Astrocyte (in vitro differentiated cells and primary cell): Measurements from ENCODE around the gene TRIM67. TPM values are rescaled to one million over a fixed set of nuclear protein-coding genes. Genes with fewer than 3 reads are reported as not detected.

ENCODE experiments used
- DNase-seq: peaks from one replicate; pipeline ENCODE4 v3.0.0-alpha.2; 2010; ENCODE audit warnings: low read depth
- FAIRE-seq: peaks from 2 replicates; lab custom pipeline; 2011; peaks lifted over from hg19 to GRCh38; lab: Jason Lieb, UNC
- H2AFZ ChIP-seq: 2 replicates; pipeline ENCODE4 v1.6.0; 2012; ENCODE audit warnings: low read depth, low read length, inconsistent platforms
- H3K27ac ChIP-seq: 2 replicates; pipeline ENCODE4 v1.5.1; 2011; ENCODE audit warnings: low read depth, low read length, inconsistent platforms
- H3K27me3 ChIP-seq: 2 replicates; pipeline ENCODE4 v1.6.0; 2011; ENCODE audit warnings: low read length, inconsistent platforms; ENCODE audit not compliant: insufficient read depth
- H3K36me3 ChIP-seq: 2 replicates; pipeline ENCODE4 v1.5.1; 2011; ENCODE audit warnings: low read length, inconsistent platforms; ENCODE audit not compliant: insufficient read depth
- H3K4me1 ChIP-seq: 2 replicates; pipeline ENCODE4 v1.5.1; 2011; ENCODE audit warnings: low read length, inconsistent platforms; ENCODE audit not compliant: insufficient read depth
- H3K4me2 ChIP-seq: 2 replicates; pipeline ENCODE4 v1.6.0; 2012; ENCODE audit warnings: low read length, inconsistent platforms
- H3K4me3 ChIP-seq: 2 replicates; pipeline ENCODE4 v1.5.1; 2011; ENCODE audit warnings: low read depth, mild to moderate bottlenecking, low read length, inconsistent platforms; ENCODE audit not compliant: insufficient read depth
- H3K79me2 ChIP-seq: 2 replicates; pipeline ENCODE4 v1.6.0; 2012; ENCODE audit warnings: mild to moderate bottlenecking, low read length, inconsistent platforms; ENCODE audit not compliant: insufficient read depth
- H3K9ac ChIP-seq: 2 replicates; pipeline ENCODE4 v1.6.0; 2012; ENCODE audit warnings: mild to moderate bottlenecking, low read length, inconsistent platforms
- H3K9me3 ChIP-seq: 2 replicates; pipeline ENCODE4 v1.5.1; 2012; ENCODE audit warnings: low read depth, mild to moderate bottlenecking, low read length, inconsistent platforms; ENCODE audit not compliant: insufficient read depth
- H4K20me1 ChIP-seq: 2 replicates; pipeline ENCODE4 v1.6.0; 2012; ENCODE audit warnings: low read length, inconsistent platforms; ENCODE audit not compliant: insufficient read depth
- H3K27ac Mint-ChIP-seq: one replicate; pipeline ENCODE4 v1.8.0; 2021; ENCODE audit warnings: mild to moderate bottlenecking, mixed read lengths; ENCODE audit not compliant: unreplicated experiment
- H3K27me3 Mint-ChIP-seq: one replicate; pipeline ENCODE4 v1.8.0; 2021; ENCODE audit warnings: low read depth, mixed read lengths; ENCODE audit not compliant: unreplicated experiment
- H3K36me3 Mint-ChIP-seq: one replicate; pipeline ENCODE4 v1.8.0; 2021; ENCODE audit warnings: low read depth, mixed read lengths; ENCODE audit not compliant: unreplicated experiment
- H3K4me1 Mint-ChIP-seq: one replicate; pipeline ENCODE4 v1.8.0; 2021; ENCODE audit warnings: low read depth, mixed read lengths; ENCODE audit not compliant: unreplicated experiment
- H3K4me3 Mint-ChIP-seq: one replicate; pipeline ENCODE4 v1.8.0; 2021; ENCODE audit warnings: mild to moderate bottlenecking, moderate library complexity, mixed read lengths; ENCODE audit not compliant: unreplicated experiment
- H3K9me3 Mint-ChIP-seq: one replicate; pipeline ENCODE4 v1.8.0; 2021; ENCODE audit warnings: mild to moderate bottlenecking, mixed read lengths; ENCODE audit not compliant: unreplicated experiment
- CTCF ChIP-seq: IDR thresholded peaks from 2 replicates; pipeline ENCODE4 v1.5.1; 2011; ENCODE audit warnings: low read depth, mild to moderate bottlenecking, inconsistent platforms, low read length, moderate library complexity; ENCODE audit not compliant: insufficient read depth
- EZH2 ChIP-seq: IDR thresholded peaks from 2 replicates; pipeline ENCODE4 v1.6.1; 2012; ENCODE audit warnings: mild to moderate bottlenecking, low read length, inconsistent platforms; ENCODE audit not compliant: insufficient read depth
- total RNA-seq: library from RNA; stranded (reverse); gene quantifications from 2 replicates; pipeline ENCODE4 v1.2.1, GENCODE V29; 2021

Gene TRIM67
- total RNA-seq, 1 donor from 2014 or later: 0.89 TPM

GRCh38 chr1:231188768-231189167 lies 26.9 kb downstream of the TRIM67 start:
- H2AFZ ChIP-seq: no peak overlapping the region
- Mint-ChIP-seq H3K9me3 (peaks cover 20% of the 10 kb centered on the region), H3K36me3 (peaks cover 12% of the 10 kb centered on the region), H3K4me3 (no peak overlapping the region), H3K4me1 (no peaks in the 10 kb centered on the region), H3K27me3 (peaks cover 50% of the 10 kb centered on the region), H3K27ac (no peak overlapping the region)
- H3K4me3 ChIP-seq: no peak overlapping the region
- peaks cover 15% of the 10 kb centered on the region for H3K27me3 ChIP-seq
- peaks cover 9% of the 10 kb centered on the region for H3K9me3 ChIP-seq
- no peaks in the 10 kb centered on the region for H4K20me1 ChIP-seq
- no peaks in the 10 kb centered on the region for H3K4me1 ChIP-seq
- no peaks in the 10 kb centered on the region for H3K79me2 ChIP-seq
- no peak overlapping the region for H3K4me2 ChIP-seq
- H3K36me3 ChIP-seq: no peaks in the 10 kb centered on the region
- H3K27ac ChIP-seq: no peak overlapping the region
- no peak overlapping the region for H3K9ac ChIP-seq
- FAIRE-seq (no peak), DNase-seq (no peak)
- TF ChIP-seq CTCF: no peak
- TF ChIP-seq EZH2: no peak

GRCh38 chr1:231189683-231190270 lies 27.9 kb downstream of the TRIM67 start:
- Mint-ChIP-seq H3K4me3 (no peak overlapping the region), H3K9me3 (peaks cover 18% of the 10 kb centered on the region), H3K36me3 (peaks cover 14% of the 10 kb centered on the region), H3K4me1 (no peaks in the 10 kb centered on the region), H3K27ac (no peak overlapping the region), H3K27me3 (peaks cover 45% of the 10 kb centered on the region)
- no peaks in the 10 kb centered on the region for H3K36me3 ChIP-seq
- H3K4me1 ChIP-seq: peaks cover under 1% of the 10 kb centered on the region
- H3K4me3 ChIP-seq: no peak overlapping the region
- DNase-seq: no peak
- TF ChIP-seq CTCF (no peak), EZH2 (no peak)
- peaks cover 9% of the 10 kb centered on the region for H3K9me3 ChIP-seq
- H3K27ac ChIP-seq: no peak overlapping the region
- H3K9ac ChIP-seq: no peak overlapping the region
- no peak overlapping the region for H2AFZ ChIP-seq
- no peaks in the 10 kb centered on the region for H3K79me2 ChIP-seq
- FAIRE-seq: no peak
- no peak overlapping the region for H3K4me2 ChIP-seq
- peaks cover 9% of the 10 kb centered on the region for H3K27me3 ChIP-seq
- H4K20me1 ChIP-seq: no peaks in the 10 kb centered on the region

- Mint-ChIP-seq H3K9me3 (peaks cover 18% of the 10 kb centered on the region), H3K27me3 (peaks cover 41% of the 10 kb centered on the region), H3K36me3 (peaks cover 14% of the 10 kb centered on the region), H3K27ac (no peak overlapping the region), H3K4me3 (no peak overlapping the region), H3K4me1 (no peaks in the 10 kb centered on the region)
- no peaks in the 10 kb centered on the region for H3K36me3 ChIP-seq
- H3K4me1 ChIP-seq: peaks cover 4% of the 10 kb centered on the region
- TF ChIP-seq CTCF (no peak), EZH2 (no peak)
- no peak overlapping the region for H3K4me3 ChIP-seq
- FAIRE-seq: no peak
- H2AFZ ChIP-seq: no peak overlapping the region
- no peak overlapping the region for H3K27ac ChIP-seq
- peaks cover 9% of the 10 kb centered on the region for H3K9me3 ChIP-seq
- no peak for DNase-seq
- no peak overlapping the region for H3K9ac ChIP-seq
- H3K27me3 ChIP-seq: peaks cover 9% of the 10 kb centered on the region
- no peaks in the 10 kb centered on the region for H4K20me1 ChIP-seq
- no peaks in the 10 kb centered on the region for H3K79me2 ChIP-seq
- H3K4me2 ChIP-seq: no peak overlapping the region
Measured at GRCh38 chr1:231190456-231190855, 28.6 kb downstream of the TRIM67 start.
